GM12891 (cell line): ENCODE data around the gene ARHGAP26.

Experiments used
- DNase-seq: peaks from one replicate; pipeline ENCODE4 v3.0.0; 2011; ENCODE audit warnings: low spot score; ENCODE audit not compliant: insufficient read length
- FAIRE-seq: peaks from 2 replicates; lab custom pipeline; 2011; peaks lifted over from hg19 to GRCh38; lab: Jason Lieb, UNC
- PAX5 ChIP-seq: IDR thresholded peaks from 2 replicates; pipeline ENCODE4 v1.6.1; 2011; ENCODE audit warnings: low read length, moderate library complexity, mild to moderate bottlenecking; ENCODE audit not compliant: insufficient read depth, severe bottlenecking
- POLR2A ChIP-seq: IDR thresholded peaks from 2 replicates; pipeline ENCODE4 v1.6.1; 2011; ENCODE audit warnings: low read depth, low read length, control low read depth
- POLR2AphosphoS5 ChIP-seq: IDR thresholded peaks from 2 replicates; pipeline ENCODE4 v1.6.1; 2011; ENCODE audit warnings: low read depth, low read length, control low read depth
- POU2F2 ChIP-seq: IDR thresholded peaks from 2 replicates; pipeline ENCODE4 v1.6.1; 2011; ENCODE audit warnings: low read depth, mild to moderate bottlenecking, control low read depth, low read length, moderate library complexity
- SPI1 ChIP-seq: IDR thresholded peaks from 2 replicates; pipeline ENCODE4 v1.6.1; 2011; ENCODE audit warnings: low read depth, low read length, control low read depth
- TAF1 ChIP-seq: IDR thresholded peaks from 2 replicates; pipeline ENCODE4 v1.6.1; 2011; ENCODE audit warnings: low read depth, low read length, control low read depth

Gene ARHGAP26

GRCh38 chr5:142782976-142783530 is 12.9 kb downstream of the ARHGAP26 start:
- TF ChIP-seq TAF1 = no peak
- no peak for TF ChIP-seq POU2F2
- no peak for TF ChIP-seq POLR2A
- no peak for TF ChIP-seq PAX5
- no peak for TF ChIP-seq SPI1
- no peak for TF ChIP-seq POLR2AphosphoS5
- FAIRE-seq = no peak
- DNase-seq = no peak

GRCh38 chr5:142783601-142784341 is 13.6 kb downstream of the ARHGAP26 start:
- peak; percentile 54 for FAIRE-seq
- TF ChIP-seq PAX5 (no peak), TAF1 (no peak), POLR2A (no peak), SPI1 (no peak), POU2F2 (no peak)
- no peak for DNase-seq

GRCh38 chr5:142784401-142784955 is 14.3 kb downstream of the ARHGAP26 start:
- DNase-seq (no peak), FAIRE-seq (no peak)
- no peak for TF ChIP-seq PAX5
- TF ChIP-seq TAF1 = no peak
- no peak for TF ChIP-seq SPI1
- TF ChIP-seq POU2F2 = no peak
- no peak for TF ChIP-seq POLR2A
- no peak for TF ChIP-seq POLR2AphosphoS5

GRCh38 chr5:142785206-142785605 is 15.0 kb downstream of the ARHGAP26 start:
- TF ChIP-seq TAF1 (no peak), PAX5 (no peak)
- DNase-seq (no peak), FAIRE-seq (no peak)

GRCh38 chr5:142789206-142789605 is 19.0 kb downstream of the ARHGAP26 start:
- no peak for DNase-seq
- FAIRE-seq = no peak
- TF ChIP-seq POLR2AphosphoS5 (no peak), POLR2A (no peak), TAF1 (no peak), SPI1 (no peak), PAX5 (no peak), POU2F2 (no peak)

- FAIRE-seq = no peak
These were observed 22.1 kb downstream of the ARHGAP26 start for GRCh38 chr5:142792012-142792864.

GRCh38 chr5:142792865-142793232 is 22.7 kb downstream of the ARHGAP26 start:
- DNase-seq = no peak
- TF ChIP-seq POU2F2 (no peak), TAF1 (no peak), POLR2A (no peak), SPI1 (no peak), PAX5 (no peak), POLR2AphosphoS5 (no peak)

More at GRCh38 chr5:142792012-142792864, 22.1 kb downstream of the ARHGAP26 start:
- no peak for DNase-seq
- TF ChIP-seq POLR2A (no peak), PAX5 (no peak), POLR2AphosphoS5 (no peak), TAF1 (no peak), POU2F2 (no peak), SPI1 (no peak)

GRCh38 chr5:142794537-142794936 is 24.4 kb downstream of the ARHGAP26 start:
- TF ChIP-seq TAF1 (no peak), POLR2AphosphoS5 (no peak), PAX5 (no peak), POLR2A (no peak), SPI1 (no peak), POU2F2 (no peak)
- no peak for FAIRE-seq

More at GRCh38 chr5:142792865-142793232, 22.7 kb downstream of the ARHGAP26 start:
- FAIRE-seq = no peak

GRCh38 chr5:142795251-142795650 is 25.1 kb downstream of the ARHGAP26 start:
- no peak for DNase-seq
- TF ChIP-seq TAF1 (no peak), SPI1 (no peak), POLR2A (no peak), PAX5 (no peak), POLR2AphosphoS5 (no peak), POU2F2 (no peak)
- no peak for FAIRE-seq

More at GRCh38 chr5:142794537-142794936, 24.4 kb downstream of the ARHGAP26 start:
- no peak for DNase-seq
